Hepatocyte (in vitro differentiated cells): Measurements from ENCODE around the gene SRCIN1. TPM values are rescaled to one million over a fixed set of nuclear protein-coding genes. Genes with fewer than 3 reads are reported as not detected.

Experiments used
- DNase-seq: peaks from one replicate; pipeline ENCODE4 v3.0.0-alpha.2; 2016; ENCODE audit warnings: low spot score
- H2AFZ ChIP-seq: fragments of 200-600 bp; sonication (generic); 2 replicates; pipeline ENCODE4 v1.6.0; 2016; ENCODE audit warnings: antibody characterized with exemption, mild to moderate bottlenecking
- H3K27ac ChIP-seq: fragments of 200-600 bp; sonication (generic); 2 replicates; pipeline ENCODE4 v1.5.1; 2016; ENCODE audit warnings: mild to moderate bottlenecking
- H3K27me3 ChIP-seq: fragments of 200-600 bp; sonication (generic); 2 replicates; pipeline ENCODE4 v1.6.1; 2016
- H3K36me3 ChIP-seq: fragments of 200-600 bp; sonication (generic); replicated peaks from 2 replicates; pipeline ENCODE4 v1.5.1; 2016; ENCODE audit warnings: low read depth; ENCODE audit not compliant: insufficient read depth
- H3K4me1 ChIP-seq: fragments of 200-600 bp; sonication (generic); 2 replicates; pipeline ENCODE4 v1.5.1; 2016; ENCODE audit warnings: mild to moderate bottlenecking, moderate library complexity; ENCODE audit not compliant: insufficient read depth
- H3K4me2 ChIP-seq: fragments of 200-600 bp; sonication (generic); 2 replicates; pipeline ENCODE4 v1.6.0; 2016
- H3K4me3 ChIP-seq: fragments of 200-600 bp; sonication (generic); 2 replicates; pipeline ENCODE4 v1.5.1; 2016; ENCODE audit warnings: mild to moderate bottlenecking
- H3K79me2 ChIP-seq: fragments of 200-600 bp; sonication (generic); 2 replicates; pipeline ENCODE4 v1.6.0; 2017; ENCODE audit warnings: mild to moderate bottlenecking
- H3K9me2 ChIP-seq: fragments of 200-600 bp; sonication (generic); replicated peaks from 2 replicates; pipeline ENCODE4 v1.6.0; 2017; ENCODE audit warnings: mild to moderate bottlenecking; ENCODE audit not compliant: insufficient read depth
- H3K9me3 ChIP-seq: fragments of 200-600 bp; sonication (generic); 2 replicates; pipeline ENCODE4 v1.5.1; 2016; ENCODE audit warnings: low read depth, mild to moderate bottlenecking
- H4K20me1 ChIP-seq: fragments of 200-600 bp; sonication (generic); 2 replicates; pipeline ENCODE4 v1.6.0; 2016; ENCODE audit warnings: mild to moderate bottlenecking; ENCODE audit not compliant: insufficient read depth, poor library complexity, severe bottlenecking
- CTCF ChIP-seq: fragments of 200-600 bp; sonication (generic); IDR thresholded peaks from 2 replicates; pipeline ENCODE4 v1.5.1; 2016; ENCODE audit warnings: antibody characterized with exemption, mild to moderate bottlenecking; ENCODE audit not compliant: poor library complexity
- EZH2 ChIP-seq: fragments of 200-600 bp; sonication (generic); IDR thresholded peaks from 2 replicates; pipeline ENCODE4 v1.6.1; 2016; ENCODE audit warnings: antibody characterized with exemption, mild to moderate bottlenecking, borderline replicate concordance
- EZH2phosphoT487 ChIP-seq: fragments of 200-600 bp; sonication (generic); IDR thresholded peaks from one replicate; pipeline ENCODE4 v1.6.1; 2018; ENCODE audit warnings: antibody characterized with exemption, mild to moderate bottlenecking, low read depth, moderate library complexity; ENCODE audit not compliant: unreplicated experiment, severe bottlenecking
- WGBS: methylation state at CpG from one replicate; pipeline ENCODE4 v1.1.6; 2016; ENCODE audit warnings: low lambda C conversion rate; ENCODE audit errors: missing lambda C conversion rate; 5-methylcytosine and 5-hydroxymethylcytosine counted together
- polyA plus RNA-seq: library from polyadenylated mRNA; unstranded; fragments of >200 nt; fragmentation: Nextera tagmentation; extraction: Ambion mirVana; gene quantifications from 2 replicates; pipeline ENCODE4 v1.2.1, GENCODE V29; 2016
- total RNA-seq: library from RNA; depleted of rRNA; stranded (reverse); fragments of >200 nt; gene quantifications from 2 replicates; pipeline ENCODE4 v1.2.3, GENCODE V29; 2014

The SRCIN1 gene
- total and polyA plus RNA-seq, 2 experiments from 2014 or later = 0.82 to 0.90 TPM

DNA sequence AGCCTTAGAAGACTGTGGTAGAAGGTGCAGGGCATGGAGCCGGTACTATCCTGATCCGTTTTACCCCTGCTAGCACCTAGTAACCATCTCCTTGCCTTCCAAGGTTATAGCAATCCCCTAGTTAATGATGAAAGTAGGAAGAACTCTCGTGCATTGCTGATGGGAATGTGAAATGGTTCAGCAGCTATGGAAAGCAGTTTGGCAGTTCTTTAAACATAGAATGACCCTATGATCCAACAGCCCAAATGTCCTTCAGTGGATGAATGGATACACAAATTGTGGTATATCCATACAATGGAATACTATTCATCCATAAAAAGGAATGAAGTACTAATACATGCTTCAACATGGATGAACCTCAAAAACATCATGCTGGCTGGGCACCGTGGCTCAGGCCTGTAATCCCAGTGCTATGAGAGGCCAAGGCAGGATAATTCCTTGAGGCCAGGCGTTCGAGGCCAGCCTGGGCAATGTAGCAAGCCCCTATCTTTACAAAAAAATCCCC lies 6.2 kb upstream of the SRCIN1 start:
- no peak overlapping the region for H2AFZ ChIP-seq
- no peaks in the 10 kb centered on the region for H3K36me3 ChIP-seq
- no peaks in the 10 kb centered on the region for H3K9me3 ChIP-seq
- TF ChIP-seq CTCF (no peak), EZH2 (no peak), EZH2phosphoT487 (no peak)
- no peak overlapping the region for H3K27ac ChIP-seq
- no peaks in the 10 kb centered on the region for H3K4me1 ChIP-seq
- no peak overlapping the region for H3K4me3 ChIP-seq
- no peak overlapping the region for H3K4me2 ChIP-seq
- H3K9me2 ChIP-seq = no peaks in the 10 kb centered on the region
- WGBS = 93% methylated on average over 6 of the region's 6 CpGs
- H4K20me1 ChIP-seq = no peaks in the 10 kb centered on the region
- DNase-seq = no peak
- no peaks in the 10 kb centered on the region for H3K79me2 ChIP-seq
- H3K27me3 ChIP-seq = peaks cover 30% of the 10 kb centered on the region

DNA sequence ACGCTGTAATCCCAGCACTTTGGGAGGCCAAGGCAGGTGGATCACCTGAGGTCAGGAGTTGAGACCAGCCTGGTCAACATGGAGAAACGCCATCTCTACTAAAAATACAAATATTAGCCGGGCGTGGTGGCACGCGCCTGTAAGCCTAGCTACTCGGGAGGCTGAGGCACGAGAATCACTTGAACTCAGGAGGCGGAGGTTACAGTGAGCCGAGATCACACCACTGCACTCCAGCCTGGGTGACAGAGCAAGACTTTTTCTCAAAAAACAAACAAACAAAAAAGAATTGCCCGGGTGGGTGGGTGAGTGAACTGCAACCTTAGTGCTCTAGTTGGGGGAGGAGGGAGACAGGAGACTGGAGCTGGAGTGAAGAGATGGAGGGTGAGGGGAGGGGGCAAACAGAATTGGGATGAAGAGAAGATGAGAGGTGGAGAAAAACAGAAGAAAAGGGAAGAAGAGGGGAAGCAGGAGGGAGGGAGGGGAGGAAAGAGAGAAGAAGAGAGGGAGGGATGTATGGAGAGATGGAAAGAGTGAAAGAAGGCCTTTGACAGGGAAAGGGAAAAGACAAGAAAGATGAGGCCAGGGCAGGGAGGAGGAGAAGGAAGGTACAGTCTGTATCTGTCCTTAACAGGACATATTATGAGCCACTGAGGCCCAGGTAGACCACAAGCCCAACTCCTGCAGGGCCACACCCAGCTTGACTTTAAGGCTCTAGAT lies 5.5 kb upstream of the SRCIN1 start:
- peaks cover 34% of the 10 kb centered on the region for H3K27me3 ChIP-seq
- DNase-seq = no peak
- H3K9me2 ChIP-seq = no peaks in the 10 kb centered on the region
- 87% methylated on average over 11 of the region's 11 CpGs for WGBS
- no peak overlapping the region for H3K27ac ChIP-seq
- no peak overlapping the region for H3K4me3 ChIP-seq
- H2AFZ ChIP-seq = no peak overlapping the region
- H3K36me3 ChIP-seq = no peaks in the 10 kb centered on the region
- peaks cover 5% of the 10 kb centered on the region for H3K4me1 ChIP-seq
- TF ChIP-seq EZH2 = no peak
- no peak for TF ChIP-seq EZH2phosphoT487
- TF ChIP-seq CTCF = no peak
- H3K79me2 ChIP-seq = no peaks in the 10 kb centered on the region
- H4K20me1 ChIP-seq = no peaks in the 10 kb centered on the region
- no peak overlapping the region for H3K4me2 ChIP-seq
- H3K9me3 ChIP-seq = no peaks in the 10 kb centered on the region

- no peaks in the 10 kb centered on the region for H4K20me1 ChIP-seq
- no peak overlapping the region for H3K4me3 ChIP-seq
- H3K9me2 ChIP-seq = no peaks in the 10 kb centered on the region
- peaks cover 34% of the 10 kb centered on the region for H3K27me3 ChIP-seq
- no peaks in the 10 kb centered on the region for H3K36me3 ChIP-seq
- no peak overlapping the region for H2AFZ ChIP-seq
- H3K4me2 ChIP-seq = no peak overlapping the region
- 23% methylated on average over 9 of the region's 9 CpGs for WGBS
- no peaks in the 10 kb centered on the region for H3K9me3 ChIP-seq
- TF ChIP-seq CTCF = no peak
- no peak for TF ChIP-seq EZH2
- TF ChIP-seq EZH2phosphoT487 = no peak
- no peak for DNase-seq
- H3K79me2 ChIP-seq = no peaks in the 10 kb centered on the region
- H3K27ac ChIP-seq = no peak overlapping the region
- peaks cover 5% of the 10 kb centered on the region for H3K4me1 ChIP-seq
Measured at GRCh38 chr17:38609280-38610031, 3.7 kb upstream of the SRCIN1 start.
